HG03108 (cell line): ENCODE measurements around the gene LYL1.

ENCODE experiments used
- ATAC-seq: cut with Tn5 transposase; IDR thresholded peaks from one replicate; pipeline ENCODE4 v1.9.1; 2021; ENCODE audit warnings: moderate library complexity; ENCODE audit not compliant: unreplicated experiment

Gene LYL1

DNA sequence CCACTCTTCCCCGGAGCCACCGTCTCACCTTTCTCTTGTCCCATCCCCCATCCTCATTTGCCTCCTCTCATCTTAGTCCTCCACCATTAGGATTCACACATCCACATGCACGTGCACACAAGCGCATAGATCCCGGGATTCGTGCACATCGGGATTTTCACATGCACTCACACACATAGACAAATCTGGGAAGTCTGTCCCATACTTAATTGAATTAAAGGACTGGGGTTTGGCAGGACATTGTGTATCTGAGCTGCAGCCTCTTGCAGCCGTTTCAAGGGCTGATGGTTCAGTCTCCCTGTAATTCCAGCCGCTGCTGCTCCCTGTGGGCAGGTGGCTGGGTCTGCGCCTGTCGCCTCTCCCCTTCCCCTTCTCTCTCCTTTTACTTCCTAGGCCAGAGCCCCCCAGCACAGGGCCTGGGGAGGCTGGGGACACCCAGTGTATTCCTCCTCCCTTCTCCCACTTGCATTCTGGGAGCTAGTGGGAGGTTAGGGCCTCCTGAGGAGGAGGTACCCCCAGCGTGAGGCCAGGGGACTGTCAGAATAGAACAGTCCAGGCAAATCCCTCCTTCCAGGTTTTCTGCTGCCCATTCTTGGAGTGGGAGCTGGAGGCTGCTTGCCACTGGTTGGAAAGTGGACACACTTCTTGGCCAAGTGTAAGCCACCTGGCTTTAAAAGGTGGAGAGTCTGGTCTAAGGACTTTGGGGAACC lies 43.6 kb downstream of the LYL1 start:
- no peak for ATAC-seq

DNA sequence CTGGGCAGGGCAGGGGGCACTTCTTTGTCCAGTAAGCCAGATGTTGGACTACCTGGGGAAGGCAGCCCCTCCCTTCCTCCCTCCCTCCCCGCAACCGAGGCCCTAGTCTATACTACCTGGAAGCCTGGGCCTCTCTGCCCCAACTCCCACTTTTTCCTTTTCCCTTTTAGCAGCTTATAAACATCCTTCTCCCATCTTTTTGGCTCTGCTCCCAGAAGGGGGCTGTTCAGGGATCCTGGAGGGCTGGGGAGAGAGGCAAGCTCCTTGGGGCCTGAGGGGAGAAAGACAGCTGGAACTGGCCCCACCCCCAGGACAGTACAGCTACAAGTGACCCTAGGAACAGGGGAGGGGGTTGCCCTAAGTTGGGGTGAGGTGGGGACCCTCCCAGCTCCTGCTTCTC lies 44.9 kb downstream of the LYL1 start:
- no peak for ATAC-seq

DNA sequence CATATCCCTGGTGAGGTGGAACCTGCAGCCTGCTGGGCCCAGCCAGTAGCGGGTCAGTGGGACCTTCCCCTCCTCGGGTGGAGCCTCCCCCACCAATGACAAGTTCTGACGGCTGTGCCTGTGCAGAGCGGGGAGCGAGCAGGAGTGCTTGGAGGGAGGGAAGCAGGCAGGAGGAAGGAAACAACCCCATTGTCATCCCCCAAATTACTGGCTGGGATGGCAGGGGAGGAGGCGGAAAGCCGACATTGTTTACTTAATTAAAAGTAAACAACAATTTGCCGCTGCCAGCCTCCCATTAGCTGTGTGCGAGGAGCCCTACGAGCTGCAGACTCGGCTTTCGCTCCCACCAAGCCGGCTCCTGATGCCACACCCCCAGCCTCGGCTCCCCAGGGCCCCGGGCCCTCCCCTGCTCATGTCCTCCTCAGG lies 45.5 kb downstream of the LYL1 start:
- ATAC-seq = no peak

DNA sequence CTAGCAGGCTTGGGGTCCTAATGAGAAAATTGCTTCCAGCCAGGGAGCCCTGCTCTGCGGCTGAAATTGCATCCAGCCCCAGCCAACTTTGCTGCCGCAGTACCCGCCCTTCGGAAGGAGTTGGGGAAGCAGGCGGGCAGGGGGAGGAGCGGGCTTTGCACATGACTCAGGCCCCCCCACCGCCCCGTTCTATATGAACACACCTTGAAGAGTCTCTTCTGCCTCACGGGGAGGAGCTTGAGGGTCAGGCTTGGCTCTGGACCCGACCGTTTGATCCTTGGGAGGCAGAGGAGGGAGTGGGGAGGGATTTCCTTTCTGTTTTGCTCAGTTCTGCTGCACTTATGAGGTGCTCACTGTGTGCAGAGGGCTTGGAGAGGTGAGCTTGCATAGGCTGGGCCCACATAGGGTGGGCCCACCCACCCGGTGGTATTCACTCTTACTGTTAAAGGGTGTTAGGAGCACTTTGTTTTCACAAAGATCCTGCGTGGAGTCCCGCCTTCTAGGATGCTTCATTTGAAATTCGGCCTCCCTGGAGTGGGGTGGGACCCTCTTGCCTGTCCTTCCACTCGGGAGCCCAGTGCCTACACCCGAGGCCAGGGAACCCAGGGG lies 46.5 kb downstream of the LYL1 start:
- no peak for ATAC-seq

DNA sequence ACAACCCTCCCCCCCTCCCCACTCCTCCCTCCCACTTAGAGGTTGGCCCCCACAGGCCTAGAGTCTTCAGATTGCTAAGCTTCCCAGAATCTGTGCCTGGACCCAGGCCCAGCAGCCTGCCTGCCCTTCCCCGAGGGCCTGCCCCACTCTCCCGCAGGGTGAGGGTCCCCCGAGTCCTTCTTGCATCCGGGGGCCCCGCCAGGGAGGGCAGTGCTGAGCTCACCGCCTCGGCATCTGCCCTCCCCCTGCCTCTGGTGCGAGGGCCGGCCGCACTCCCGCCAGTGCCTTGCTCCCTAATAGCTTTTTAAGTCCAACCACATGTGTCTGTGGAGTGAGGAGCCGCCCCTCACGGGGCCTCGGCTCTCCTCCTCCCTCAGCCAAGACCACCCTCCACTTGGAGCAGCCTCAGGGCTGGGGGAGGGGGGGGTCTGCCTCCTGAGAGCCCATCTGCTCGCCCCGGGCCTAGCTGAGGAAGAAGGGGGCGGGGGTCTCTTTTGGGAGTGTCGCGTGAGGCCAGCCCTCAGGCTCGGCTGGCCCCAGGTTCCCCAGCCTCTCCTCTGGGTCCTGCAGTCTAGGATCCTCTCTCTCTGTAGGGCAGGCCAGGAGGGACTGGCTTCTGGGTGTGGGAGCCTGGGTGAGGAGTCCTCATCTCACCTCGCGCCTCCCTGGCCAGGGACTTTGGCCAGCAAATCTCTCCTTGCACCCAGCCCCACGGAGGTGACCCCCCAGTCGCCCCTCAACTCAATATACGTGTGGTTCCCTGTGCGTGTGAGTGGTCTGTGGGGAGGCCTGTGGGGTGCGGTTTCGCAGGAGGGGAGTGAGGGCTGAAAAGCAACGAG lies 47.2 kb downstream of the LYL1 start:
- ATAC-seq = no peak

DNA sequence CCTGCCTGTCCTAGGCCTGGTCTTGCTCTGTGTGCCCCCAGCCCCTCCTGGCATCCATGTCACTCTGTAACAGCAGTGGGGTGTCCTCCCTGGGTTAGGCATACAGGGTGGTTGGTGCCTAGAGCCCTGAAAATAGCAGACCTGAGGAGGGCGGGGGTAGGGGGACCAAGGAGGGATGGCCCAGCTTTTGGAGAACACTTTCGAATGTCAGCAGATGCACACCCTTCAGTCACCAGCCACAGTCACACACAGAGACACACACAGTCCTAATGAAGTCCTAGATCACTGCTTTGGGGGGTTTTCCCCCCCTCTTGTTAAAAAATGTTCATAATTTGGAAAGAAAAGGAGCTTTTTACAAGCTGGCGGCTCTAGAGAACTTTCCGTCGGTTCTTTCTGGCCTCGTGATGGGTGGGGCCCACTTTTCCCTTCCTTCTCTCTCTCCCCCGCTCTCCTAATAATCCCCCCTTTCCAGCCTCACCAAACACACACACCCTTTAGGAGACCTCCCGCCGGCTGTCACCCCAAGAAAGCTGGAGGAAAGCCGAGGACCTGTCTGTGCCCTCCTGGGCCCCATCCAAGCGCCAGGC lies 47.9 kb downstream of the LYL1 start:
- ATAC-seq = no peak

DNA sequence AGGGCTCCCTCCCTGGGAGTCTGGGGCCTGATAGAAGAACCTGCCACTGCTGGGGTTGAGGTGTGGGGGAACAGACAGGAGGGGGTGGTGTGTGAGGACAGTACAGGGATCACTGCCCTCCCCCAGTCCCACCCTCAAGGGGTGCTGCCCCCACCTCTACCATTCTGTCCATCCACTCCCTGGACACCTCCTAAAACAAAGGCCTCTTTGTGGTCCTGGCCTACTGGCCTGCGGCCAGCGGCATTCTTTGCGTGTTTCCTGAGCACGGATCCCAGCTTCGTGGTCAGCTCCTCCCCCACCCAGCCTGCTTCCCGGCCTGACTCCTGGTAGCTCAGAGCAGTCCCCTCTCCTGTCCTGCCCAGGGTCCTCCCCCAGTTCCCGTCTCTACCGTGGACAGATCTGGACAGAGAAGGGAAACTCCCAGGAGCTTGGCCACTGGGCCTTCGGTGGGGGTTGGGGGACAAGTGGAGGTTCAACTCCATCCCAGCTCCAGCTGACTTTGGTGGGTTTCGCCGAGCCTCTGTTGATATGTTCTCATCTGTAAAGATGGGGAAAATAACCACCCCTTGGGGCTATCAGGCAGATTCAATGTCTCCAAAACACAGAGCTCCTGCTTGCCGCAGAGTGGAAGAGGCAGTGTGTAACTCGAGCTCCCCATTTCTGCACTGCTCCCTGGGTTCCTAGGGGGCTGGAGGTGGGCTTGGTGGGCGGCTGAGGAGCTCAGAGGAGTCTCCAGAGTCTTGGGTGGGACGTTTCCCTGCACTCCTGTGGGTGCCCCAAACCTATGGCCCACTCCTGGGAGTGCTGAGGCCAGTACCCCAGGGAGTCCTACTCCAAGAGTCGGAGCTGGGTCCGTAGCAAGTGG lies 48.7 kb downstream of the LYL1 start:
- no peak for ATAC-seq

DNA sequence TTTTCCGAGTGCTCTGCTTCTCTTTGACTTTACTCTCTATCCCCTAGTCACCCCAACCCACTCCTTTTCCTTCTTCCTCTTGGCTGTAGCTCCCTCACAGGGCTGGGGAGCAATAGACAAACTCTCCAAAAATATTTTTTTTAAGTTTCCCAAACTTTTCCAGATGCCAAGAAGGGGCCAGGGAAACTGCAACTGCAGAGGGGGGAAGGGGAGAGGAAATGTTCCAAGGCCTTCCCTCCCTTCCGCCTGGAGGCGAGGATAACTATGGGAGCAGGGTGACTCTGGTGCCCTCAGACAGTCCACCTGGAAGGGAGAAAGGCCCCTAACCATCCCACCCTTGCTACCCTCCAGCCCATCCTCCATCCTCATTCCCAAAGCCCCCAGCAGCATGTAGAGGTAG lies 49.4 kb downstream of the LYL1 start:
- ATAC-seq = no peak

DNA sequence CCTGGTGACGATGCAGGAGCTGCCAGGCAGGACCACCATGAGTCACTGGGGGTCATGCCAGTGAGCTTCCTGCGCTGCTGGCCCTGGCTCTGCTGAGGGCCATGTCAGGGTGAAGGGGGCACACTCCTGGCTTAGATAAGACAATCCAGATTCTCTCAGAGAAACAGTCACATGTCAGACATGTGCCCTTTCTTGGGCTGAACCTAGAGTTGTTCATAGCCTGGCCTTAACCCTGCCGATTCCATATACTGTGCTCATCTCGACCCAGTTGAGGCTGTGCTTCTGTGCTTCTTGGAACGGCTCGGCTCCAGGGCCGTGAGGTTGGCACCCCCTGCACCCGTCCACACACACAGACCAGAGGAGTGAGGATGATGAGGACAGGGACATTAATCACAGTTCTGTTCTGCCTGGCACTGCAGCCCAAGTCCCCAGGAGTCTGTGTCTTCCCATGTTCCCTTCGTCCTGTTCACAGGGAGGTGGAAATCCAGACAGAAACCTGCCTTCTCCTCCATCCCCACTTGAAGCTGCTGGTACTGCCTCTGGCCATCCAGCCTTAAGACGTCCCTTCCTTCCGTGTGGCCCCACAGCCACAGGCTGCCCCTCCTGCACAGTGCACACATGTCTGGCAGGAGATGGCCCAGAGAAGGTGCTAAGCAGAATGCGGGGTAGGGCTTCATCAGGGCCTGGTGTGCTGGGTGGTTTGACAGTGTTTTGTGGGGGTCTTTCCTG lies 50.0 kb downstream of the LYL1 start:
- ATAC-seq = no peak

DNA sequence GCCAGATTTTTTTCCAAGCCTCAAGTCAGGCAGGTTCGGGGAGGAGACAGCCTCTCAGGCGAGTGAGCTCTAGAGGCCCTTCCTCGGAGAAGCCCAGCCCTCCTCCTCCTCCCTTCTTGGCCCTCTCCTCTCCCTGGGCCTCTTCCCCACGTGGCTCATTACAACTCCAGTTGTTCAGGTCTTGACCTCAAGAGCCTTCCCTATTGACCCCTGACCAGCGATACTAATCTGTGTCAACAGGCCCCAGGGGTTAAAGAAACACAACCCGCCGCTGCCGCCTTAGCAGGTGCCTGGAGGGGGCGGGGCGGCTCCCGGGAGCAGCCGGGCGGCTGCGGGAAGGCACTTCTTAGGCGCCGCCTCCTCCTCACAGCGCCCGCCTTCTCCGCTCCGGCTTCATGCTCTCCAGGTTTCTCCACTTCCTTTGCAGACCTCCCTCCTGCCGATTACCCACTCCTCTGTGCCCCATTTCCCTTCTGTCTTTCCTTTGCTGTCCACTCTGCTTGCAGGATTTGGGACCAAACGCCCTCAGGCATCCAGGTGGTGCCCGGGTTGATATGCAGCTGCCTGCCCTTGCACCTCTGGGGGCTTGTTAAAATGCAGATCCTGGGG lies 51.0 kb downstream of the LYL1 start:
- ATAC-seq = no peak

DNA sequence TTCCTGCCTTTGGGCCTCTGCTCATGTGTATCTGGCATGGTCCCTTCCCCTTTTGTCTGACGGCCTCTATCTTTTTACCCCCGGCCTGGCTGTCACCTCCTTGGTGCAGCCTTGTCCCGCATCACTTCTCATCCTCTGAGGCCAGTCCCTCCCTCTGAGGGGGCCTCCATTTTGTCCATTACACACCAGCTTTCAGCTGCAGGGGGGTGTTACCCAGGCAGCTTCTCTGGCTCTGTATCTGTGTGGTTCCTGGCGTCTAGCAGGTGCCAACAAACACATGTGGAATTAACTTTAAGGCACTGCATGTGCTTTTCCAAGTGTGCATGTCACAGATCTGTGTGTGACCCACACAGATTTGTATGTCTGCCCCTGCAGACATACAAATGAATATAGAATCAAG lies 52.4 kb downstream of the LYL1 start:
- ATAC-seq = no peak
